H9 (cell line): Measurements from ENCODE around the gene TBC1D26. TPM values are rescaled to one million over a fixed set of nuclear protein-coding genes. Genes with fewer than 3 reads are reported as not detected.

ENCODE experiments used
- DNase-seq: peaks from one replicate; pipeline ENCODE4 v3.0.0-alpha.2; 2017
- H2AFZ ChIP-seq: one replicate; pipeline ENCODE4 v1.6.1; 2013; ENCODE audit warnings: mild to moderate bottlenecking, low read length, control low read depth, moderate library complexity
- H2AK5ac ChIP-seq: 2 replicates; pipeline ENCODE4 v1.6.1; 2013; ENCODE audit warnings: low read length, control low read depth, mixed read lengths; ENCODE audit not compliant: insufficient read length
- H2BK120ac ChIP-seq: one replicate; pipeline ENCODE4 v1.6.1; 2013; ENCODE audit warnings: low read depth, mild to moderate bottlenecking, low read length, control low read depth, inconsistent platforms; ENCODE audit not compliant: poor library complexity, severe bottlenecking
- H2BK12ac ChIP-seq: 2 replicates; pipeline ENCODE4 v1.6.1; 2013; ENCODE audit warnings: low read length, control low read depth, mixed read lengths, low read depth; ENCODE audit not compliant: insufficient read length
- H2BK15ac ChIP-seq: 2 replicates; pipeline ENCODE4 v1.6.1; 2013; ENCODE audit warnings: low read depth, low read length, control low read depth
- H2BK20ac ChIP-seq: one replicate; pipeline ENCODE4 v1.6.1; 2013; ENCODE audit warnings: low read depth, mild to moderate bottlenecking, low read length, control low read depth, inconsistent platforms; ENCODE audit not compliant: poor library complexity, severe bottlenecking
- H2BK5ac ChIP-seq: 2 replicates; pipeline ENCODE4 v1.6.1; 2013; ENCODE audit warnings: low read length, control low read depth, mixed read lengths; ENCODE audit not compliant: insufficient read length
- H3K14ac ChIP-seq: 2 replicates; pipeline ENCODE4 v1.6.1; 2013; ENCODE audit warnings: low read length, control low read depth; ENCODE audit not compliant: insufficient read depth
- H3K18ac ChIP-seq: 2 replicates; pipeline ENCODE4 v1.6.1; 2013; ENCODE audit warnings: low read depth, mild to moderate bottlenecking, mixed read lengths, low read length, control low read depth; ENCODE audit not compliant: insufficient read length
- H3K23ac ChIP-seq: 2 replicates; pipeline ENCODE4 v1.6.1; 2013; ENCODE audit warnings: low read length, control low read depth, mixed read lengths, low read depth; ENCODE audit not compliant: insufficient read length
- H3K23me2 ChIP-seq: 2 replicates; pipeline ENCODE4 v1.6.1; 2013; ENCODE audit warnings: low read depth, mild to moderate bottlenecking, mixed read lengths, low read length, control low read depth; ENCODE audit not compliant: insufficient read length, poor library complexity, severe bottlenecking
- H3K27ac ChIP-seq: 2 replicates; pipeline ENCODE4 v1.5.1; 2013; ENCODE audit warnings: low read length, control low read depth, mixed read lengths, low read depth; ENCODE audit not compliant: insufficient read length
- H3K27me3 ChIP-seq: 2 replicates; pipeline ENCODE4 v1.6.1; 2013; ENCODE audit warnings: low read length, control low read depth, inconsistent platforms; ENCODE audit not compliant: insufficient read depth
- H3K4ac ChIP-seq: 2 replicates; pipeline ENCODE4 v1.6.1; 2013; ENCODE audit warnings: low read depth, mild to moderate bottlenecking, control low read depth, inconsistent platforms, low read length, moderate library complexity
- H3K4me1 ChIP-seq: 2 replicates; pipeline ENCODE4 v1.6.1; 2013; ENCODE audit warnings: low read length, control low read depth, inconsistent platforms; ENCODE audit not compliant: insufficient read depth
- H3K4me2 ChIP-seq: 2 replicates; pipeline ENCODE4 v1.6.1; 2013; ENCODE audit warnings: low read length, control low read depth, mixed read lengths; ENCODE audit not compliant: insufficient read length, insufficient read depth
- H3K56ac ChIP-seq: 2 replicates; pipeline ENCODE4 v1.6.1; 2013; ENCODE audit warnings: low read depth, mild to moderate bottlenecking, mixed read lengths, low read length, control low read depth; ENCODE audit not compliant: insufficient read length
- H3K79me1 ChIP-seq: 2 replicates; pipeline ENCODE4 v1.6.1; 2013; ENCODE audit warnings: low read depth, mild to moderate bottlenecking, moderate library complexity, low read length, control low read depth, inconsistent platforms; ENCODE audit not compliant: insufficient read depth, poor library complexity, severe bottlenecking
- H3K79me2 ChIP-seq: 2 replicates; pipeline ENCODE4 v1.6.1; 2013; ENCODE audit warnings: low read length, control low read depth, inconsistent platforms; ENCODE audit not compliant: insufficient read depth
- H3K9ac ChIP-seq: 2 replicates; pipeline ENCODE4 v1.6.1; 2013; ENCODE audit warnings: low read length, control low read depth, mixed read lengths; ENCODE audit not compliant: insufficient read length; ENCODE audit errors: extremely low read depth
- H3K9me3 ChIP-seq: one replicate; pipeline ENCODE4 v1.6.1; 2013; ENCODE audit warnings: low read depth, low read length, inconsistent platforms; ENCODE audit not compliant: control insufficient read depth
- H3T11ph ChIP-seq: one replicate; pipeline ENCODE4 v1.6.1; 2013; ENCODE audit warnings: mild to moderate bottlenecking, low read length, control low read depth, inconsistent platforms
- H4K20me1 ChIP-seq: one replicate; pipeline ENCODE4 v1.6.1; 2013; ENCODE audit not compliant: control insufficient read depth, insufficient read length, insufficient read depth
- H4K5ac ChIP-seq: 2 replicates; pipeline ENCODE4 v1.6.1; 2013; ENCODE audit warnings: low read depth, mild to moderate bottlenecking, mixed read lengths, low read length, control low read depth; ENCODE audit not compliant: insufficient read length
- H4K8ac ChIP-seq: replicated peaks from 2 replicates; pipeline ENCODE4 v1.6.1; 2013; ENCODE audit warnings: low read length, control low read depth, mixed read lengths, low read depth; ENCODE audit not compliant: insufficient read length
- H4K91ac ChIP-seq: 2 replicates; pipeline ENCODE4 v1.6.1; 2013; ENCODE audit warnings: low read depth, mild to moderate bottlenecking, moderate library complexity, mixed read lengths, low read length, control low read depth; ENCODE audit not compliant: insufficient read length
- H3K27ac Mint-ChIP-seq, 3 experiments: 2 replicates in 2 of 3; 3 replicates in 1 of 3; pipeline ENCODE4 v1.8.0; 2020 to 2021; ENCODE audit warnings: mixed read lengths in 3 of 3, mild to moderate bottlenecking in 1 of 3, moderate library complexity in 1 of 3
- H3K27me3 Mint-ChIP-seq: 2 replicates; pipeline ENCODE4 v1.8.0; 2021; ENCODE audit warnings: low read depth, mild to moderate bottlenecking, moderate library complexity, mixed read lengths
- H3K36me3 Mint-ChIP-seq, 3 experiments: 2 replicates in 2 of 3; 3 replicates in 1 of 3; pipeline ENCODE4 v1.8.0; 2020 to 2021; ENCODE audit warnings: low read depth in 3 of 3, mixed read lengths in 3 of 3; ENCODE audit not compliant: insufficient read depth in 1 of 3
- H3K4me1 Mint-ChIP-seq, 2 experiments: 2 replicates each; pipeline ENCODE4 v1.8.0; 2020; ENCODE audit warnings: mixed read lengths in 2 of 2
- H3K4me3 Mint-ChIP-seq, 2 experiments: 2 replicates in 1 of 2; 3 replicates in 1 of 2; pipeline ENCODE4 v1.8.0; 2020 to 2021; ENCODE audit warnings: mild to moderate bottlenecking in 2 of 2, mixed read lengths in 2 of 2, moderate library complexity in 1 of 2
- H3K9me3 Mint-ChIP-seq, 2 experiments: 2 replicates in 1 of 2; 3 replicates in 1 of 2; pipeline ENCODE4 v1.8.0; 2020; ENCODE audit warnings: mild to moderate bottlenecking in 2 of 2, mixed read lengths in 2 of 2, moderate library complexity in 1 of 2
- WGBS: extraction: QIAGEN DNeasy Blood & Tissue Kit; methylation state at CpG from one replicate; pipeline ENCODE4 v1.1.7; 2013; ENCODE audit warnings: missing lambda C conversion rate, low lambda C conversion rate, mixed read lengths; ENCODE audit not compliant: insufficient read length; ENCODE audit errors: extremely low coverage; 5-methylcytosine and 5-hydroxymethylcytosine counted together
- total RNA-seq: library from RNA; stranded (reverse); gene quantifications from 2 replicates; pipeline ENCODE4 v1.2.1, GENCODE V29; 2021
- TF ChIP-seq, protein P1 (sequence below): fragments of 200-600 bp; sonication (generic); conservative IDR thresholded peaks from 3 replicates; pipeline ENCODE4 v1.8.0; 2021; ENCODE audit warnings: antibody characterized with exemption, mild to moderate bottlenecking

The TBC1D26 gene
- total RNA-seq, 1 experiment from 2014 or later, result 0.83 TPM

DNA sequence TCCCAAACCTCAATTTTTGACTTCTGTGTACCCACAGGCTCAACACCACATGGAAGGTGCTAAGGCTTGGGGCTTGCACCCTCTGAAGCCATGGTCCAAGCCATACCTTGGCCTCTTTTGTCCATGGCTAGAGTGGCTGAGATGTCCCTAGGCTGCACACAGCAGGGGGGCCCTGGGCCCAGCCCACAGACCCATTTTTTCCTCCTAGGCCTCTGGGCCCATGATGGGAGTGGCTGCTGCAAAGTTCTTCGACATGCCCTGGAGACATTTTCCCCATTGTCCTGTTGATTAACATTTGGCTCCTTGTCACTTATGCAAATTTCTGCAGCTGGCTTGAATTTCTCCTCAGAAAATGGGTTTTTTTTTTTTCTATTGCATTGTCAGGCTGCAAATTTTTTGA lies 47.0 kb downstream of the TBC1D26 start:
- WGBS, result no CpG with 5 or more reads among the region's 1 CpG
- no peak overlapping the region for H4K91ac ChIP-seq
- H3K9ac ChIP-seq, result no peak overlapping the region
- H3K23ac ChIP-seq, result no peak overlapping the region
- H3K27me3 ChIP-seq, result no peaks in the 10 kb centered on the region
- no peak overlapping the region for H3K4me2 ChIP-seq
- no peak overlapping the region for H3T11ph ChIP-seq
- no peak overlapping the region for H3K56ac ChIP-seq
- H2BK15ac ChIP-seq, result no peak overlapping the region
- no peak overlapping the region for H3K27ac ChIP-seq
- H2AFZ ChIP-seq, result no peak overlapping the region
- no peaks in the 10 kb centered on the region for H3K4me1 ChIP-seq
- H3K23me2 ChIP-seq, result no peaks in the 10 kb centered on the region
- H3K4me1 Mint-ChIP-seq, result peaks cover 0 to 6% of the 10 kb centered on the region in 2 experiments; a peak in 2 of 4 replicates
- H2AK5ac ChIP-seq, result no peak overlapping the region
- no peak overlapping the region for H2BK120ac ChIP-seq
- peaks cover 29 to 32% of the 10 kb centered on the region in 2 experiments for H3K9me3 Mint-ChIP-seq
- H3K27me3 Mint-ChIP-seq, result no peaks in the 10 kb centered on the region
- no peak overlapping the region for H3K27ac Mint-ChIP-seq
- no peak overlapping the region for H3K18ac ChIP-seq
- TF ChIP-seq, protein P1, sequence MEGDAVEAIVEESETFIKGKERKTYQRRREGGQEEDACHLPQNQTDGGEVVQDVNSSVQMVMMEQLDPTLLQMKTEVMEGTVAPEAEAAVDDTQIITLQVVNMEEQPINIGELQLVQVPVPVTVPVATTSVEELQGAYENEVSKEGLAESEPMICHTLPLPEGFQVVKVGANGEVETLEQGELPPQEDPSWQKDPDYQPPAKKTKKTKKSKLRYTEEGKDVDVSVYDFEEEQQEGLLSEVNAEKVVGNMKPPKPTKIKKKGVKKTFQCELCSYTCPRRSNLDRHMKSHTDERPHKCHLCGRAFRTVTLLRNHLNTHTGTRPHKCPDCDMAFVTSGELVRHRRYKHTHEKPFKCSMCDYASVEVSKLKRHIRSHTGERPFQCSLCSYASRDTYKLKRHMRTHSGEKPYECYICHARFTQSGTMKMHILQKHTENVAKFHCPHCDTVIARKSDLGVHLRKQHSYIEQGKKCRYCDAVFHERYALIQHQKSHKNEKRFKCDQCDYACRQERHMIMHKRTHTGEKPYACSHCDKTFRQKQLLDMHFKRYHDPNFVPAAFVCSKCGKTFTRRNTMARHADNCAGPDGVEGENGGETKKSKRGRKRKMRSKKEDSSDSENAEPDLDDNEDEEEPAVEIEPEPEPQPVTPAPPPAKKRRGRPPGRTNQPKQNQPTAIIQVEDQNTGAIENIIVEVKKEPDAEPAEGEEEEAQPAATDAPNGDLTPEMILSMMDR, result no peak
- DNase-seq, result no peak
- no peak overlapping the region for H4K5ac ChIP-seq
- H2BK12ac ChIP-seq, result no peak overlapping the region
- no peaks in the 10 kb centered on the region for H4K20me1 ChIP-seq
- H3K9me3 ChIP-seq, result peaks cover 14% of the 10 kb centered on the region
- H2BK20ac ChIP-seq, result no peak overlapping the region
- peaks cover 12 to 28% (median 19%) of the 10 kb centered on the region in 3 experiments for H3K36me3 Mint-ChIP-seq
- no peaks in the 10 kb centered on the region for H3K79me2 ChIP-seq
- H2BK5ac ChIP-seq, result no peak overlapping the region
- no peaks in the 10 kb centered on the region for H3K79me1 ChIP-seq
- no peak overlapping the region for H3K4ac ChIP-seq
- no peak overlapping the region for H4K8ac ChIP-seq
- H3K4me3 Mint-ChIP-seq, result no peak overlapping the region
- H3K14ac ChIP-seq, result no peak overlapping the region
